Stimulated activated CD4-positive, alpha-beta T cell treated with anti-CD3 and anti-CD28 coated beads, Interleukin-4, amount 100 ng/mL, for 1 hour (primary cell): ENCODE measurements around the gene MYOZ2.
"Not testable (repeated sequence)": the region's sequence is repeated elsewhere in the genome, so short reads cannot be mapped to it uniquely, and the experiment has no call there.

Experiments used
- DNase-seq: peaks from one replicate; pipeline ENCODE4 v3.0.0-alpha.2; 2020

MYOZ2 gene

DNA sequence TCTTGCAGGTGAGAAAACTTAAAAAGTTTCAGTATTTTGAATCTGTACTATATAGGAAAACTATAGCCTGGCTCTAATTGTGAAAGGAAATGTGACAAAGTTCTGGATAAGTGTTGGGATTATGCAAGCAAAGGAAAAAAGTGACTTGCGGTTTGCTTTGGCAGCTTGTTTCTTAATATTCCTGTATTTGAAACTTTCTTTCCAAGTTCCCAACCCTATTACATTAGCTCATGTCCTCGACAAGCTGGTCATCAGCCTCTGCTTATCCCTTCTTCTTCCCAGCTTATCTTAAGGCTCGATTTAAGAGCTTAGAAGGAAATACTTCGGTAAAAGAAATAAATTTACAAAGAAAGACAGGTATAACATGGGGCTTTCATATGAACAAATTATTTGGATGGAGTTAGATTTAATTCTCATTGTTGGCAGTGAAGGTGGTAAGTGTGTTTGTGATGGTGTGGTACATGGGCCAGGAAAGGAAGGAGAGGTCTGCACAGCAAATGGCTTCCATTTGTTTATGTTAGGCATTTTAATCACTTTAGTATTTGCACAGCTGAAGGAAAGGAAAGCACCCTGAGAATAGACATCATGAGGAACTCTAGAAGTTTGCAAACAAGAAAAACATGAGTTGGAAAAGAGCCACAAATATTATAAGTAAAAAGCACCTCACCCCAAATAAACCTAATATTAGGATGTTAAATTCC, 5.1 kb upstream of the MYOZ2 start:
- DNase-seq = no peak

DNA sequence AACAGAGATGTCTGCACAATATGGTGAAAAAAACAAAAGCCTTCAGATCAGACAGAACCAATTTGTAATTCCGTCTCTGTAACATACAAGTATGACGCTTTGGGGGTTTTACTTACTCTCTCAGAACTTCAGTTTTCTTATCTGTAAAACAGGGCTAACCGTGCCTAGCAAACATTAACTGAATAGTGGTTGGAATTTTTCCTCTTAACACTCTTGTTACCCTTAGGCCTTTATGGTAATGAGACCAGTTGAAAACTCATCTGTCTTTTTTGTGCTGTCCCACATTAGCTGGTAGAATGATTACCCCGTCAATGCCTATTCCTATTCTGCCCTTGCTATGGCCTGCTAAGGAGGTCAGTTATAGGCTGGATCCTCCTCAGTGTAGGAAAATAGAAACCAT, 4.5 kb upstream of the MYOZ2 start:
- DNase-seq = no peak

DNA sequence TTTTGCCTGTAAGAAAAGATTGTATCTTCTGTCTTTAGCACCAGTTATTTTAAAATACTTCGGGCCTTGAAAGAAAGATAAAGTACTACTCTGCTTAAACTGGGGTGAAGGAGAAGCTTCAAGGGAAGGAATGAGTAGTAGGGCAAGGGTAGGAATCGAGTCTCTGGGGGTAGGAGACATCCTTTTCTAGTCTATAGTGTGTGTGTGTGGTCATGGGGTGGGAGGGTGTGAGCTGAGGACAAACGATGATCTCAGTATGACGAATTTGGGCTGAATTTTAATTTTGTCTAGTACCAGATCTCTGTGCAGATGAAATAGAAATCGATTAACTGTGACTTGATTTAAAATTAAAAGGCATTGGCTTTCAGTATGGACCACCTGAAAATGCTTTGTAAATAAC, 3.3 kb upstream of the MYOZ2 start:
- no peak for DNase-seq

DNA sequence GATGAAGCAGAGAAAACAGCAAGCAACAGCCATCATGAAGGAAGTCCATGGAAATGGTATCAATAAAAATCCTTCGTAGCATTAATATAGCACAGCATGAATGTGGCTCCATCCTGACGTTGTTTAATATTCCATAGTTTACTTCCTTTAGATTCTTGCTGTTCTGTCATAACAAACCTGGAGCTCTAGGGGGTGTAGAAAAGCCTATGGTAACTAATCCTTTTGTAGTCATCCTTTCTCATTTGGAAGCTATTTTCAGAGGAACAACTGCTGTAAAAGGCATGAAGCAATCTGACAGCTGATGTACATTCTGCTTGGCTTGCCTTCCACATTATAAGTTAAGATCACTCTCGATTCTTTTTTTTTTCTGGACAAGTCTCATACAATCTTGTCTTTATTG, 914 bp downstream of the MYOZ2 start:
- DNase-seq = no peak

DNA sequence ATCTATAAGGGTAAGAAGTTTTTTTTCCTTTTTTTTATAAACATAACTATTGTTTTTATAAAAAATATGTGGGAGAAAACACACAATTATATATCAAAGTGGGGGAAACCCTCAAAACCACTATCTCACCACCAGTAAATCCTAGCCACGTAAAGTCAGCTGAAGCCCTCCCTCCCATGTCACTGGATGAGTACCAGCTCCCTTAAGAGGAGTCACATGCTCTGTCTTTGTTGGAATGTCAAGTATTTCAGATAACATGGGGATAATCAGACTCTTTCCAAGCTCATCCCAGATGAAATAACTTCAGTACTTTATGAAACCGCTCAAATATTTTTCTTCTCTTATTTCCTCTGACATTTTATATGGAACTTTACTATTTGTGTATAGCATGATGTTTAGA, 2.4 kb downstream of the MYOZ2 start:
- DNase-seq = no peak

DNA sequence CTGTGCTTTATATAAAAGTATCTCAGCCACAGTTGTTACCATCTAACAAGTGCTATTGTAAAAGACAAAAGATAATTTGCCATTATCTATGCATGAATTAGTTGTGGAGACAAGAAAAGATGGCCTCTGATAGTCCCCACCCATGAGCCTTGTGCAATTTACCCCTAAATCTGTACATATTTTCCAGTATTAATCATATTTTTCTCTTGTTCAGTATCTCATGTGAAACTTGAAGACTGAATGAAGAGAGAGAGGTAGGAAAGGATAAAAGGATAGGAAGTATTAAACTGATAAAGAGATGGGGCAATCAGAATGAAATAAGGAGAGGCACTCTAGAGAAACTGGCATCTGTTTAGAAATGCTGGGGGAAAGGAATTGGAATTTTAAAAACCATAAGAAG, 3.7 kb downstream of the MYOZ2 start:
- no peak for DNase-seq

DNA sequence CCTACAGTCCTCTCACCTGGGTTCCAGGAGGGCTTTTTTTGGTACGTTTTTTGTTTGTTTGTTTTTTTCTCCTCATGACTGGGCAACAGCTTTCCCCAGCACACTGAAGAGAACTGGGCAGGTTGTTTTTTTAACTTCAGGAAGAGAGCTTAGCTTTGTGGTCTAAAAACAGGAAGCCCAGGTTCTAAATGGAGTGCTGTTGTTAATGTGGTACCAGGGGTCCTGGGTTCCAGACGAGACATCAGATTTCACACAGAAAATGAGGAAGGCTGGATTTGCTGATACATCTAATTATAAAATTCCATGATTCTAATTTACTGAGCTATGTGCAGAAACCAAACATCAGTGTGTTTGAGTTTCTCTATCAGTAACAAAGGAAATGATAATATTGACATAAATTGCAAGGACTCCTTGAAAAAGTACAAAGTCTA, 4.2 kb downstream of the MYOZ2 start:
- no peak for DNase-seq

DNA sequence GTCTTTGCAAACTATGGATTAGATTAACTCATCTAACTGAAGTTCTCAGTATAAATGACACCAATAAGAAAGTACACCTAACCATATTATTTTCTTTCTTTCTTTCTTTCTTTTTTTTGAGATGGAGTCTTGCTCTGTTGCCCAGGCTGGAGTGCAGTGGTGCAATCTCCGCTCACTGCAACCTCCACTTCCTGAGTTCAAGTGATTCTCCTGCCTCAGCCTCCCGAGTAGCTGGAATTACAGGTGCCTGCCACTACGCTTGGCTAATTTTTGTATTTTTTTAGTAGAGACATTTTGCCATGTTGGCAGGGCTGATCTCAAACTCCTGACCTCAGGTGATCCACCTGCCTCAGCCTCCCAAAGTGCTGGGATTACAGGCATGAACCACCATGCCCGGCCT, 5.7 kb downstream of the MYOZ2 start:
- DNase-seq = not testable (repeated sequence)

DNA sequence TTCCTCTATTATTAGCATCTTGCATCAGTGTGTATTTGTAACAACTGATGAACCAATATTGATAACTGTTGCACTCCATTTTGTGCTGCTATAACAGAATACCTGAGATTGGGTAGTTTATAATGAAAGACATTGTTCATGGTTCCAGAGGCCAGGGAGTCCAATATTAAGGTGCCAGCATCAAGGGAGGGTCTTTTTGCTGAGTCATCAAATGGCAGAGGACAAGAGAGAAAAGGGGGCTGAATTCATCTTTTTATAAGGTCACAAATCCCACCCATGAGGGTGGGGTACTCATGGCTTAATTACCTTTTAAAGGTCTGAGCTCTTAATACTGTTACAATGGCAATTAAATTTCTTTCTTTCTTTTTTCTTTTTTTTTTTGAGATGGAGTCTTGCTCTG, 7.2 kb downstream of the MYOZ2 start:
- DNase-seq = no peak

DNA sequence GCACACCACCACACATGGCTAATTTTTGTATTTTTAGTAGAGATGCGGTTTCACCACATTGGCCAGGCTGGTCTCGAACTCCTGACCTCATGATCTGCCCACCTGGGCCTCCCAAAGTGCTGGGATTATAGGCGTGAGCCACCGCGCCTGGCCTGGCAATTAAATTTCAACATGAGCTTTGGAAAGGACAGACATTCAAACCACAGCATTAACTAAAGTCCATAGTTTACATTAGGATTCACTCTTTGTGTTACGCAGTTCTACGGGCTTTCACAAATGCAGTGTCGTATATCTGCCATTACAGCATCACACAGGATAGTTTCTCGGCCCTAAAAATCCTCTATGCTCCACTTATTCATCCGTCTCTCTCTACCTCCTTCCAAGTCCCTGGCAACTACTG, 7.7 kb downstream of the MYOZ2 start:
- not testable (repeated sequence) for DNase-seq

DNA sequence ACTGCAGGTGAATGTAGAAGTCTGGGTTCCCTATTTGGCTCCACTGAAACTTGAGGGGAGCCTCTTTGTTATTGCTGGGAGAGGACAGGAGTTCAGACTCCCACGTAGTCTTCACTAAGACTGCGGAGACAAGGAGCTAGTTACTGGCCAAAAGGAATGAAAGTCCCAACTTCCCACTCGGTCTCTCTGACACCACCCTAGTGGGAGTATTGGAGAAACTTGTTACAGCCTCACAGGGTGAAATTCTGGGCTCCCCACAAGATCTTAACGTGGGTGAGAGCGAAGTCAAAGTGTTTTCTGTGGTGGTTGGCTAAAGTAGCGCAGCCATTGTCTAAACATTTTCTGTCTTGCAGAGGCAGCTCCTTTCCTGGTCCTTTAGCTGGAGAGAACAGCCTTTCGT, 13.5 kb downstream of the MYOZ2 start:
- DNase-seq = no peak

DNA sequence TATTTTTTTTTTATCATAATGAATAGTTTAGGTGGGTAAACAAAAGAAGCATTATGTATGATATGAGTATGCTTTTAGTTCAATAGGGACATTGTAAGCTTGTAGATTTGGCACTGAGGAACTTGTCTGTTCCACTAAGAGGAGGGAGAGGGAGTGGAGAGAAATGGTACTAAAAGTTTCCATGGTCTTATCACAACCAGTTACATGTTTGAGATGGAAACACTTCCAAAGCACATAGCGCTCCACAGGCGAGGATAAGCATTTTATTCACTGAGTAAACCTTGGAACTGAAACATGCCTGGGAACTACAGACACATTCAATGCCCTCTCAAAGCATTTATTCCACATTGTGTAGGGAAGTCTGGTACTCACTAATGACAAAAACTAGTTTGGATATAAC, 15.5 kb downstream of the MYOZ2 start:
- DNase-seq = no peak

DNA sequence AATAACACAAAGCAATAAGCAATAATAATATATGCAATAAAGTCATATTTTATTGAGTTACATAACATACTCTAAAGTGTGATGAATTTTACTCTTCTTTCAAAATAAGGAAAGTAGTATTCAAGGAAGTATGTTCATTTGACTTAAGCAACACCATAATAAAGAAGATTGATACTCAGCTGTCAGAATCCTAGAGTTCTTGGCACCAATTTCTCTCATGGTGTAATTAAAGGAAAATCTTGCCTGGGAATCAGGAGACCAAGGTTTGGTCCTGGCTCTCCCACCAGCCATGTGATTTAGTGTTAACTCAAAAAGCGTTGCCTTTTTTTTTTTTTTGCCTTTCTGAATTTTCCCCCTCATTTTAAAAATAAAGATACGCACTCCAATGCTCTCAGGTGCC, 17.1 kb downstream of the MYOZ2 start:
- no peak for DNase-seq

DNA sequence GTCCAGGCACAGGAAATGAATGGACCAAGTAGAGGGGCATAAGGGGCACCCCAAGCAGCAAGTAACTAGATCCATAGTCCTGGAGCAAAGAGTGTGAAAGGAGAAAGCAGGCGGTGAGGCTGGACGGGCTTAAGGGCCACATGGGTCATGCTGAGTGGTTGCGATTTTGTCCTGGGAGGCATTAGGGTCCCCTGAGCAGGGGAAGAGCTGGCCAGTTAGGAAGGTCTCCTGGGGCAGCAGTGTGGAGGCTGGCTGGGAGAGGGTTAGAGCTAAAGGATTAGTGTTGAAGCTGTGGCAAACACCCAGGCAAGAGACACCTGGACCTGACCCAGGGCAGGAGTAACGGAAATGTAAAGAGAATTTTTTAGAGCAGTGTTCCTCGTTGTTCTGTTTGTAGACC, 26.5 kb downstream of the MYOZ2 start:
- DNase-seq = no peak

DNA sequence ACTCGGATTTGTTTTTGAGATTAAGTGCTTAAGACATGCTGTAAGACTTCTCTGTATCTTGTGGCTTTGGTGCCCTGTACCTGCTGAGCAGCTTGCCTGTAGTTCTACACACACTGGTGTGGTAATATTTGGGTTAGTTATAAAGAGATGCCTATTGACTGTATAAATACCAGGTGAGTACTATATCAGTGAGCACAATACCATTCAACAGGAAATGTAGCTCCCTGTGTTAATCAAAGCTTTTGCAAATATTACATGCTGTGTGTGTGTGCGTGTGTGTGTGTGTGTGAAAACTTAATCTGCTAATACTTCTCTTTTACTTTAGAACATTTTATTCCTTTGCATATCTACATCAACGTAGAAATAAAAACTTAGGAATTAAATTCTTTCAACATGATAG, 30.1 kb downstream of the MYOZ2 start:
- no peak for DNase-seq

DNA sequence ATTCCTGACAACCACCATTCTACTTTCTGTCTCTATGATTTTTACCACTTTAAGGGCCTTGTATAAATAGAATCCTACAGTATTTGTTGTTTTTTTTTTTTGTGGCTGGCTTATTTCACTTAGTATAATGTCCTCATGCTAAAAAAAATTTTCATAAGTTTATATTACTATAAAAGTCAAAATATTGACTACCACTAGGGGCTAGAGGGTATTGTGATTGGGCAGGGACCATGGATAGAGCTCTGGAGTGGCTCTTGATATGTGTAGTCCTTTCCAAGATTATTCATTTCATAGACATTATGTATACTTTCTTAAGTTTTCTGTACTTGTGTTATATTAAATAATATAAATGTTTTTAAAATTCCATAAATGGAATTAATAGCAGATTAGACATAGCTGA, 34.6 kb downstream of the MYOZ2 start:
- DNase-seq = no peak

DNA sequence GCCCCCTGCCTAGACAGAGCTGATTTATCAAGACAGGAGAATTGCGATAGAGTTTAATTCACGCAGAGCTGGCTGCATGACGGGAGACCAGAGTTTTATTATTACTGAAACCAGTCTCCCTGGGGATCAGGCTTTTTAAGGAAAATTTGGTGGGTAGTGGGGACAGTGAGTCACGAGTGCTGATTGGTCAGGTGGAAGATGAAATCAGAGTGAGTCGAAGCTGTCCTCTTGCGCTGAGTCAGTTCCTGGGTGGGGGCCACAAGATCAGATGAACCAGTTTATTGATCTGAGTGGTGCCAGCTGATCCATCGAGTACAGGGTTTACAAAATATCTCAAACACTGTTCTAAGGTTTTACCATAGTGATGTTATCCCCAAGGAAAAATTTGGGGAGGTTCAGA, 36.6 kb downstream of the MYOZ2 start:
- DNase-seq = no peak

DNA sequence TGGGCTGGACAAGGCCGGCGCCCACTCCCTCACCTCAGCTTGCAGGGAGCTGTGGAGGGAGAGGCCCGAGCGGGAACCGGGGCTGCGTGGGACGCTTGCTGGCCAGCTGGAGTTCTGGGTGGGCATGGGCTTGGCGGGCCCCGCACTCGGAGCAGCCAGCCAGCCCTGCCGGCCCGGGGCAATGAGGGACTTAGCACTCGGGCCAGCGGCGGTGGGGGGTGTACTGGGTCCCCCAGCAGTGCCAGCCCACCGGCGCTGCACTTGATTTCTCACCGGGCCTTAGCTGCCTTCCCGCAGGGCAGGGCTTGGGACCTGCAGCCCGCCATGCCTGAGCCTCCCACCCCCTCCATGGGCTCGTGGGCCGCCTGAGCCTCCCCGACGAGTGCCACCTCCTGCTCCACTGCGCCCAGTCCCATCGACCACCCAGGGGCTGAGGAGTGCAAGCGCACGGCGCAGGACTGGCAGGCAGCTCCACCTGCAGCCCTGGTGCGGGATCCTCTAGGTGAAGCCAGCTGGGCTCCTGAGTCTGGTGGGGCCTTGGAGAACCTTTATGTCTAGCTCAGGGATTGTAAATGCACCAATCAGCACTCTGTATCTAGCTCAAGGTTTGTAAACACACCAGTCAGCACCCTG, 38.2 kb downstream of the MYOZ2 start:
- not testable (repeated sequence) for DNase-seq

DNA sequence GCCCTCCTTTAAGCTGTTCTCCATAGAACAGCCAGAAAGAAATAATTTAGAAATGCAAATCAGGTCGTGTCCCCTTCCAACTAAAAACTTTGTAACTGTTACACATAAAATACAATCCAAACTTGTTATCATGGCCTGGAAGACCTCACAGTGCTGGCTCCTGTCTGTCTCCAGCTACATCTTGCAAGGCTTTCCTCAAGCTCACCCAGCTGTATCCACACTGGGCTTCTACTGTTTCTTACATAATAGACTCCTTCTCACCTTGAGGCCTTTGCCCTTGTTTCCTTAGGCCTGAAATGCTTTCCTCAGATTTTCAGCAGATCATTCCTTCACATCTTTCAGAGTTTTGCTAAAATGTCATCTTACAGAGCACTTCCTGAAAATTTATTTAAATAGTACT, 43.4 kb downstream of the MYOZ2 start:
- DNase-seq = no peak

DNA sequence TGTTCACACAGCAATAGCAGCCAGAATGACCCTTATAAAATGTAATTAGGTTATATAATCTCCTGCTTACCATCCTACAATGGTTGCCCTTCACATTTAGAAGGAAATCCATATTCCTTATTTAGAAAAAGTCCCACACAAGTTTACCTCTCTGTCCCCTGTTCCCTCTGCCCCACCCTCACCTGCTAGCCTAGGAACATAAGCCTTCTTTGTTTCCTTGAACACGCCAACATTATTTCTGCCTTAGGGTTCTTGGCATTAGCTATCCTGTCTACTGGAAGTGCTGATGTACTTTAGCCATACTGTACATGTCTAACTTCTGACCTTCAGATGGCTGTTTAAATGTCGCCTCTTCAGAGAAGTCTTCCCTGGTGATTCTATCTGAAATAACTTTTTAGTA, 48.5 kb downstream of the MYOZ2 start:
- DNase-seq = no peak

DNA sequence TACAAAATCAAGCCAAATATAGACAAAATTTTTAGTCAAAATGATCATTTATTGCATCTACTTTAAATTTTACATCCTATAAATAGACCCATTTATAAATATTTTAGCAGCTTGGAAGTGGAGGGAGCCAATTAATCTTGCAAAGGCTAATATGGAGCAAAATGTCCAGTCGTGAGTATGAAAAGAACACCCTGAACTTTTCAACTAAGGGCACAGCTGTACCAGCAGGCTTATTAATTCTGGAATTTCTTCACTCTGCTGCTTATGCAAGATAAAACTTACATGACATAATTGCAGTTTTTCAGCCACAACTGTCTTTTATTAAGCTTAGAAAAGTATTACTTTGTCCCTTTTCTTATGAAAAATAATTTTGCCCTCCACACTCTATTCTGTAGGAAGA, 54.0 kb downstream of the MYOZ2 start:
- DNase-seq = no peak

DNA sequence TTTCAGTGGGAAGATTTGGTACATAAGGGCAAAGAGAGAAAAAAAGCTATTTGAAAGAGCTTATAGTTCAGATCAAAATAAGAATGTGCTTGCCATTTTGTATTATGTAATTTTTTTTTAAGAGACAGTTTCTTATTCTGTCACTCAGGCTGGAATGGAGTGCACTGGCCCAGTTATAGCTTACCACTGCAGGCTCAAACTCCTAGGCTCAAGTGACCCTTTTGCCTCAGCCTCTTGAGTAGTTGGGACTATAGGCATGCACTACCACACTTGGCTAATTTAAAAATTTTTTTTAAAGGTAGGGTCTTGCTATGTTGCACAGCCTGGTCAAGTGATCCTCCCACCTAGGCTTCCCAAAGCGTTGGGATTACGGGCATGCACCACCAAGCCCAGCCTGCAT, 54.7 kb downstream of the MYOZ2 start:
- no peak for DNase-seq

DNA sequence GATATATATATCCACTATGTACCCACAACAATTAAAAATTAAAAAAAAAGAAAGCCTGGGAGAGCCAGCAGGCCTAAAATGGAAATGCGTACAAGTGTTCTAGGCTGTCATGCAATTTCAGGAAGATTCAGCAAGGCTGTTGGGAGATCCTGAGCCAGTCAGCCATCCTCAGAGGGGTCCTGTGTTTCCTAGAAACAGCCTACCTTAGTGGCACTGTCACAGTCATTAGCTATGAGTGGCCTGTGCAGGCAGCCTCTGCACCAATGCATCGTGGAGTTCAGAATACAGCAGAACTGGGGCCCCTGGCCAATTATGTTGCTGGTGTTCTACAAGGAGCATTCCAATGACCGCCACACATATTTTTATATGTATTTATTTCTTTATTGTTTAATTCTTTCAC, 55.9 kb downstream of the MYOZ2 start:
- no peak for DNase-seq

DNA sequence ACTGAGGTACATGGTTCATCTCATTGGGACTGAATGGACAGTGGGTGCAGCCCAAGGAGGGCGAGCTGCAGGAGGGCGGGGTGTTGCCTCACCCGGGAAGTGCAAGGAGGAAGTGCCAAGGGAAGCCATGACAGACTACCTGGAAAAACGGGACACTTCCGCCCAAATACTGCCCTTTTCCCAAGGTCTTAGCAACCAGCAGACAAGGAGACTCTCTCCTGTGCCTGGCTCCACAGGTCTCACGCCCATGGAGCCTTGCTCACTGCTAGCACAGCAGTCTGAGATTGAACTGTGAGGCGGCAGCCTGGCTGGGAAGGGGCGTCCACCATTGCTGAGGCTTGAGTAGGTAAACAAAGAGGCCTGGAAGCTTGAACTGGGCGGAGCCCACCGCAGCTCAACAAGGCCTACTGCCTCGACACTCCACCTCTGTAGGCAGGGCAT, 62.2 kb downstream of the MYOZ2 start:
- DNase-seq = no peak

DNA sequence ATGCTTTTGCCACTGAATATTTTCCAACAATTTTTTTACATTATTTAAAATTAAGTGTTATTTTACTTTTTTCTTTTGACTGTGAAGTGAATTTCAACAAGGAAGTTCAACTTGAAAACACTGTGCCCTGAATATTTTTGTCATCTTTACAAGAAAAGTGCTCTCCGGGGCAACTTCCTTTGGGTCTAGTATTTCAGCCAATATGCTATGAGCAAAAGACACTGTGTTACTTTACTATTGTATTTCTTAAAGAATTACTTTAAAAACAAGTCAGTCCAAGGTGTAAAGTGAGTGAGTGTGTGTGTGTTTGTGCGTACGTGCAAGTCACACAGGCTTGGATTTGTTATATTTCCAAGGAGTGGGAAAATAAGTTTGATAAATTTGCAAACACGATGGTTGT, 69.3 kb downstream of the MYOZ2 start:
- no peak for DNase-seq
